ENCODE results near the gene EFCAB13.

The EFCAB13 gene, protein sequence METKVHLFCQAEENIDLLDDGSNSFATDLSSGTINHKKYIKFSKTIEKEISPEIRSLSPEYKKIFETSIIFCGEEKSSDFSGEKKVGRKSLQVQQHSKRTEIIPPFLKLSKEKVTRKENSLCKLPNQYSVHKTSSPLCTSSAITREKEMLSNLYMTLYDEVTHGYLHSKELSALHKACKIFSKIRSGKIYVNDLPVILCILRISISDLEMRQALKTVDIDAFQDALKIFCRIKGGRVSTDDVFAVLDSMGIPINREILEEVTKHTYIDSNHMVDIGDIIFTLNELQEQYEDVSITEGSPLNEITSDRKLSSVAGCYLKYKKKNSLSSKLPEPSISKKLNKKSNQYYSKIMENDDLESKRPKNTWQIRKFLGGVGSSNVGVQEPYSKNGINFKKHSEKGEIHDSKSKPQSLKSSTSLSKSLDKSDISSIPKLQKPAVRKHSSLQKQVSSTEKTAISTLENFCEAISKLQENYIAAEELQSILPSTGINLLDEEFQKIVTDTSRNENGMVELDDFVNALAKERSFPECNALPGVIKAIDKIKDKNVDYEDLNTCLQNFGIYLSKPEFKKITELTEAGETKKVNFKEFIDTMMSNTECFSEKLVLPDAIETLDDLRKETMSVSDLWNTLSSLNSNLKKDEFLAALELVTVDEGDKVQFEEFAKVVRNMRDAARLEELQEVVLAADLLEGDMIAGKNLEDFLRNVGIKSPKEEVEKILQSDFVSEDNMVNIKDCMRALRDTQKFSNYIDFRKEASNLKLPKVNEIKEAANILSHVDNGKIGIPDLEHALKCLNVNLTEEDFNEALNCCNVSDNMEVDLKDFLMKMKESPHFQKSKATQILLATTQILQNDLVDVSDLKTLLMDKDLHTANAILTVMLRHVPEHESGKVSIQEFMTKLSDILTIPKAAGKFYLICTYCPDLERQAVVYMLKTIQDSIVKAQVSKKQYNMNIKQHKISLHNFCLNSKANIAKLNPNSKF

DNA sequence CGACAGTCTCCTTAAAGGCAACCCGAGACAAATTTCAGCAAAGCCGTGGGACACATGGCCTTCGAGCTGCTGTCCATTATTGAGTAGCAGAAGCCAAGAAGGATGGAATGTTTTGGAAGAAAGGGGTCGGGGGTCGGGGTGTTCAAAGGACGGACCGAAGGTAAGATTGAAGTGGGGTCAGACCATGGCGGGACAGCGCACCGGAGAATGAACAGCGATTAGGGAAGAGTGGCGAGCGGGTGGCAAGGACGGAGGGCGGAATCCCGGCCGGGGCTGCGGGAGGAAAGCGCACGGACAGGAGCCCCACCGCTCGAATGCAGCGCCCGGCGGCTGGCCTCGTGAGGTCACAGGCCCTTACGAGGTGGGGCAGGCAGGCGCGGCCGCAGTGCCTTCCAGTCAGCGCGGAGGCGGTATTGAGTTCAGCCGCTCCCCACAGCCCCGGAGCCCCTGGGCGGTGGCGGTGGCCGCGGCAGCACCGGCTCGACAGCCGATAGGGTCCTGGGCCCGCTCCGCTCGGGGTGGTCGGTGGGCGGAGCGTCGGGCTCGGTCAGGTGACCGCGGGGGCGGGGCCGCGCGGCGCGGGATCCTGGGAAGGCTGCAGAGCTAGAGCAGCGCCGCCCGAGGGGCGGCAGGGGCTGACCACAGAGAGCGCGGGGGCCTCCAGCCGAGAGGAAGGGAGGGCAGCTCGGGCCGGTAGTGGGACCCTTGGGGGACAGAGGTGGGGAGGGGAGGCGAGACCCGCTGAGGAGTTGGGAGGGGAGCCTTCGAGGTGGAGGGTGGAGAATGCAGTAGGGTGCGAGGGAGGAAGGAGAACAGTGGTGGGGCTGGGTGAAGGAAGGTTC, at the start of gene EFCAB13:
EFCAB13 (plus strand) TSS at position 574 of the 842 bp plus-strand sequence. CDS start 4,399 bp downstream, outside the sequence.
- peak; percentile 68 for DNase-seq

DNA sequence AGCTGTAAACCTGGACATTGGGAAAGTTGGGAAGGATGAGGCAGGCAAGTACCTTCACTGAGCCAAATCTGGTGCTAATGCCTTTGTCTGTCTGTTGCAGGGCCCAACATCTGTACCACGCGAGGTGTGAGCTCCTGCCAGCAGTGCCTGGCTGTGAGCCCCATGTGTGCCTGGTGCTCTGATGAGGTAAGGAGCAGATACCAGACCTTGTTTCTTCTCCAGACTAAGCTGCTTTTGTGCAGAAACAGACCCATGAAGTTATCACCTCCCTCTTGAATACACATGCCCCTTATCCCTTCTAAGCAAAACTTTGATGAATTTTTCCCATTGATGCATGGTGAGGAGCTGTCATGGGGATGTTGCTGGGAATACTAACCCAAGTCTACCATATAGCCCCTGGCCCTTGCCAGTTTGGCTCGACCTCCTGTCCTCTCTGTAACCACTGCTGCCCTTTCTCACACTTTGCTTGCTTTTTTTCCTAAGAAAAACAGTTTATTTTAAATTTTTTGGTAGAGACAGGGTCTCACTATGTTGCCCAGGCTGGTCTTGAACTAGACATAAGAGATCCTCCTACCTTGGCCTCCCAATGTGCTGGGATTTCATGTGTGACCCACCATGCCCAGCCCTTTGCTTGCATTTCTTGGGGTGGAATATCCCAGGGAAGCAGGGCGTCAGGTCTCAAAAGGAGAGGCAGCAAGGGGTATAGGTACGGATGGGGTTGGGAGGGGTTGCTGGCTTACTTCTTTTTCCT, 49.3 kb upstream of the EFCAB13 start:
- DNase-seq = no peak

DNA sequence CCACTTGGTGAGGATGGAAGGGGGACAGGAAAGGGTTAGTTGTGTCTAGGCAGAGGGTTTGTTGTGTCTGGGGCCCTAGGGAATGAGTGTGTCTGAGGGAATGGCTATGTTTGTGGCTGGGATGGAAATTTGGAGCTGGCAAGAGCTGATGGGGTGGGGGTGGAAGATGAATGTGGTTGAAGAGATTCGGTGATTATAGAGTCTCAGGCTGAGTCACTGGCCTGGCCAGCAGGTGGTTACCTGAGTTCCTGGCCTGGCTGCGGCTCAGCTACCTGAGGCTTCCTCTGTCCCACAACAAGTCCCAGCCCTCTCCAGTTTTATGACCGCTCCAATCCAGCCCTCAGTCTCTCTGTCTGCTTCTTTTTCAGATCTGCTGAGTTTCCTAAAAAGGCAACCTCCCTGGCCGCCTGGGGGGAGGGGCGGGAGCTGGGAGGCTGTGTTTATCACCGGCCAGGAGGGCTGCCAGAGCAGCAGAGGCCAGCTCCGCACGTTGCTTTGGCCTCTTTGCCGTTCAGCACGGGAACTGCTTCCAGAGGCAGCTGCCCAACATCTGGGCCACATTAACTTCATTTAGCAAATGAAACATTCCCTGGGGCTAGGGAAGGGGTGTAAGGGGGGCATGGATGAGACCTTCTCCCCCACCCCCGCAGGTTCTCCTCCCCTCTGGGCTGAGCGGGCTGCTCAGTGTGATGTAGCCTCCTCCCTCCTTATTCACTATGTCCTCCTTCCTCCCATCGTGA, 48.3 kb upstream of the EFCAB13 start:
- DNase-seq = no peak

DNA sequence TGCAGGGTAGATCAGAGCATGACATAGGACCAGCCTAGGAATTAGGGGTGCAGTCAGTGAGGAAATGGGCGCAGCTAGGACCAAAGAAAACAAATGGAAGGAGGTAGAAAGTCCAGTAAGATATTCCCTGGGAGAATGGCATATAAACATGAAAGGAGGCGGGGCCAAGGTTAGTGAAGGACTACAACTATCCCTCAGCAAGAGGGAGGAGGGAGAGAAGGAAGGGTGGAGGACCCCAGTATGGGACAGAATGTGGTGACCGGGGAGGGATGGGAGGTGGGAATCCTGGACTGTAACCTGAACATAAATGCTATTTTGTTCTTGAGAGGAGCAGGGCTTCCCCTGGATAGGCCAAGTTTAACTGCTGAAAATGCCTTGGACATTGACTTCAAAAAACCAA, 47.3 kb upstream of the EFCAB13 start:
- no peak for DNase-seq

DNA sequence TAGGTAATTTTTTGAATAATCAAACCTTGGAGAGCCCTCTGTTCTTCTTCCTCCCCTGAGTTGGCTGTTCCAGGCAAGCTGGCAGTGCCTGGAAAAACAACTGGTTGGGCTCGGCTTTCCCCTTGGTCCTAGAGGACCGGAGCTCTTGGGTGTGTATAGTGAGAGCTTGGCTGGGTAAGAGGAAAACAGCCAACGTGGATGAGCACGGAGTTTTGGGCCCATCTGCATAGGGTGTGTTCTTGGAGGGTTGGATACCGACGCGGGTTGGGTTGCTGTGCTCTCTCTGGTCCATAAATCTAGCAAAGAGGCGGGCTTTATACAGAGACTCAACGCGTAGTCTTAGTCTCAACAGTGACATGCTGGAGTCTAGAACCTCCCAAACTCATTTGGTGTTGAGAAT, 46.9 kb upstream of the EFCAB13 start:
- DNase-seq = no peak

- DNase-seq = no peak
Measured at GRCh38 chr17:47277921-47278320, 45.8 kb upstream of the EFCAB13 start.

DNA sequence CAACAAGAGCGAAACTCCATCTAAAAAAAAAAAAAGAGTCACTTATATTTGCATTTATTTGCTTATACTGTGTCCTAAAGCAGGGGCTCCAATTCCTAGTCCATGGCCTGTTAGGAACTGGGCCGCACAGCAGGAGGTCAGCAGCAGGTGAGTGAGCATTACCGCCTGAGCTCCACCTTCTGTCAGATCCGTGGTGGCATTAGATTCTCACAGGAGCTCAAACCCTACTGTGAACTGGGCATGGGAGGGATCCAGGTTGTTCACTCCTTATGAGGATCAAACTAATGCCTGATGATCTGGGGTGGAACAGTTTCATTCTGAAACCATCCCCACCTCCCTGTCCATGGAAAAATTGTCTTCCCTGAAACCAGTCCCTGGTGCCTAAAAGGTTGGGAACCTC, 45.2 kb upstream of the EFCAB13 start:
- no peak for DNase-seq

GRCh38 chr17:47279062-47279801, 44.5 kb upstream of the EFCAB13 start:
- DNase-seq = no peak

DNA sequence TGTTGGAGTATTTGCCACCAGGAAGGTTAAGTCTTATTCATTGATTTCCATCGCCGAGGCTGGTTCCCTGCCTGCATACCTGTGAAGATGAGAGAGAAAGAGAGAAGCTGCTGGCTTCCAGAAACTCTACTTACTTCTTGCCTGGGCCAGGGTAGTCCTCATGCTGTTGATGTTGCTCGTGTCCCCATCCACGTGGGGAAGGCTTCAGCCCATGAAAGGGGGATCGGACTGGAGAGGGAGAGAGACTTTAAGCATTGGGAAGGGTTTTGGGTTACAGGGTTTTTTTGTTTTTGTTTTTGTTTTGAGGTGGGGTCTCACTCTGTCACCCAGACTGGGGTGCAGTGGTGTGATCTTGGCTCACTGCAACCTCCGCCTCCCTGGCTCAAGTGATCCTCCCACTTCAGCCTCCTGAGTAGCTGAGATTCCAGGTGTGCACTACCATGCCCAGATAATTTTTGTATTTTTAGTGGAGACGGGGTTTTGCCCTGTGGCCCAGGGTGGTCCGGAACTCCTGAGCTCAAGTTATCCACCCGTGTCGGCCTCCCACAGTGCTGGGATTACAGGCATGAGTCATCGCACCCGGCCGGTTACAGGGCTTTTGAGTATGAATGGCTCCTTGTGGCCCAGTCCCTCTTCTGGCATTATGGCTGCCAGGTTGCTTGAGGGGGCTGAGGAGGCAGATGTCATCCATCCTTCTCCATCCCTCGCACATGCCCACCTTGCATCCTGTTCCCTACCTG, 43.5 kb upstream of the EFCAB13 start:
- DNase-seq = no peak

- DNase-seq = no peak
Measured at GRCh38 chr17:47281216-47281615, 42.5 kb upstream of the EFCAB13 start.

DNA sequence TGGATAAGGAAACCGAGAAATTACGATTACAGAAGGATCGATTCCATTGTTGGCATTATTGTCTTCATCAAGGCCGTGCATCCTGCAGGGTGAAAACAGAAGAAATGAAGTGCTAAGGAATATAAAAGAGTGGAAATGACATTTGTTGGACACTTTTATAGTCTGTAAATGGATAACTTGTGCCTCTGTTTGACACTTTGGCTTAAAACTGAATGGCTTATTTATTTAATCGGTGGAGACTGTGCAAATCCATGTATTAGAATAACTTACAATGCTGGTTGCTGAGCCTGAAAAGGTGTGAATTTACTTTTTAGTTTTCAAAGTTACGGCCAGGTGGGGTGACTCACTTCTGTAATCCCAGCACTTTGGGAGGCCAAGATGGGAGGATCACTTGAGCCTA, 38.8 kb upstream of the EFCAB13 start:
- DNase-seq = no peak

DNA sequence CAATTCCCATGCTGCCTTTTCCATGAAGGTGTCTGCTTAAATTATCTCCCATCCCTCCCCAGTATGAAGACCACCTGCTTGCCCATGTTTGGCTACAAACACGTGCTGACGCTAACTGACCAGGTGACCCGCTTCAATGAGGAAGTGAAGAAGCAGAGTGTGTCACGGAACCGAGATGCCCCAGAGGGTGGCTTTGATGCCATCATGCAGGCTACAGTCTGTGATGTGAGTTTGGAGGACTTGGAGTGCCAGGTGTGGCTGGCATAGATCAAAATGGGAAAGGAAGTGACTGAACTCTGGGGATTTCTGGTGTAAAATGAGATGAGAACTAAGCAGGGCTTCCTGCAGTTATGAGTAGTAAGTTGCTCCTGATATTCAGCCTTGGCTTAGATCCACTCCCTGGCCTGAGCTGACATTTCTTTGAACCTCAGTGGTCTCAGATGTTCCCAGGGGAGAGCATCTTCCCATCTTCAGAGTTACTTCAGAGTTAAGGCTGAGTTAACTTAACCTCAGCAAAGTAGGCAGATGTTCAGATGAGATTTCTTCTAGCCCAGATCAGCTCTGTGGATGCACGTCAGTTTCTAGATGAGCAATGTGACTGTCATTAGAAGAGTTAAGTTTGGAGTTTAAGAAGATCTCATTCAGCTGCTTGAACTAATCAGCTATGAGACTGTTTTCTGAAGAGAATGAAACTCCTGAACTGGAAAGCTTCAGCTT, 37.4 kb upstream of the EFCAB13 start:
- no peak for DNase-seq

DNA sequence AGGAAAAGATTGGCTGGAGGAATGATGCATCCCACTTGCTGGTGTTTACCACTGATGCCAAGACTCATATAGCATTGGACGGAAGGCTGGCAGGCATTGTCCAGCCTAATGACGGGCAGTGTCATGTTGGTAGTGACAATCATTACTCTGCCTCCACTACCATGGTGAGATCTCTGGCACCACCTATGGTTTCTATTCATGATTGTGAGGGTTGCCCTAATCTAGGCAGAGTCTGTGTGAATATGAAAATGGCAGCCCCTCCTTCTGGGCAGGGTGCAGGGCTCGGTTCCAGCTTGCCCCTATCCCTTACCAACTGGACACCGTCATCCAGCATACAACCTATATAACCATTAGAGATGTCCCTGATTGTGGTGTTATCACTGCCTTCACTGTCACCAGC, 36.7 kb upstream of the EFCAB13 start:
- DNase-seq = no peak

- no peak for DNase-seq
Measured at GRCh38 chr17:47287639-47288038, 36.1 kb upstream of the EFCAB13 start.

DNA sequence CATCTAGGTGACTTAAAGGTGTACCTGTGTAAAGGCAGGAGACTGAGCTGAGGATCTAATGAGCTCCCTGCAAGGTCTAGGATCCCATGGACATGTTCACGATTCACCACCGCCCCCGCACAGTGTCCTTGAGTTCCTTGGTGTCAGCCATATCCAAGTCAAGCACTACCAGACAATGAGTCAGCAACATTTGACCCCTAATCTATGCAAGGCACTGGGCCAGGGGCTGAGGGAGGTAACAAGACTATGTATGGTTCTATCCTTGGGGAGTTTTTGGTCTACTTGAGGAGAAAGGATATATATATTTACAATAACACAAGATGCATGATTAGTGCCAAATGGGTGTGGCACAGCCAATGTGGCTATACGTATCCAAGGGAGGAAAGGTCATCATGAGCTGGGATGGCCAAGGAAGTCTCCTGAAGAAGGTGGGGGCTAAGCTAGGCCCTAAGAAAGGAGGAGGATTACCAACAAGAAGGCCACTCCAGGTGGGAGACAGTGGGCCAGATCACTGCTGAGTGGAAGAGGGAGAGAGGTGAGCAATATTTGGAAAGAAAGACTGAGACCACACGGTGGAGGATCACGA, 35.1 kb upstream of the EFCAB13 start:
- no peak for DNase-seq

DNA sequence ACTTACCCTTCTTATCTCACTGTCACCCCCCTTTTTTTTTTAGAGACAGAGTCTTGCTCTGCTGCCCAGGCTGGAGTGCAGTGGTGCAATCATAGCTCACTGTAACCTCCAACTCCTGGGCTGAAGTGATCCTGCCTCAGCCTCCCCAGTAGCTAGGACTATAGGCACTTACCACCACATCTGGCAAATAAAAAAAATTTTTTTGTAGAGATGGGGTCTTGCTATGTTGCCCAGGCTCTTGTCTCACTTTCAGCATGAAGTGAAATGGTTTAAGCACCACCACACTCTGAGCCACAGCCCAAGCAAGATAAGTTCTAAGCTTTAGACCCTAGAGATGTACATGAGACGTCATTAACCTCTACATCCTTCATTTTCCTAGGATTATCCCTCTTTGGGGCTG, 34.5 kb upstream of the EFCAB13 start:
- no peak for DNase-seq

DNA sequence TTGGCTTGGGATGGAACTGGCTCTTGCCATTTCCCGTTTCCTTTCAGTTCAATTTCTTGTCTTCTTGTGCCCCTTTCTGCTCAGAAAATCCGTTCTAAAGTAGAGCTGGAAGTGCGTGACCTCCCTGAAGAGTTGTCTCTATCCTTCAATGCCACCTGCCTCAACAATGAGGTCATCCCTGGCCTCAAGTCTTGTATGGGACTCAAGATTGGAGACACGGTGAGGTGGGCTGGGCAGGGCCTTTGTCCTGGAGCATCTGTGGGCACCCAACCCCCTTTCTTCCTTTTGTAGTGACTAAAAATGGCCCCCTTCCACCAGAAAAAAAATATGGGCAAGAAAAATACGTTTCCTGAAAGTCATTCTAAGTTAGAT, 32.9 kb upstream of the EFCAB13 start:
- no peak for DNase-seq

- DNase-seq = no peak
Measured at GRCh38 chr17:47291242-47291873, 32.4 kb upstream of the EFCAB13 start.

Measured in stimulated activated CD4-positive, alpha-beta T cell treated with anti-CD3 and anti-CD28 coated beads, Interleukin-1b, Interleukin-23, amount 100 ng/mL, for 48 hours (primary cell).